ENCODE data around the gene F7. TPM values are rescaled to one million over a fixed set of nuclear protein-coding genes. Genes with fewer than 3 reads are reported as not detected.

The F7 gene
- total RNA-seq, 1 donor: not detected

DNA sequence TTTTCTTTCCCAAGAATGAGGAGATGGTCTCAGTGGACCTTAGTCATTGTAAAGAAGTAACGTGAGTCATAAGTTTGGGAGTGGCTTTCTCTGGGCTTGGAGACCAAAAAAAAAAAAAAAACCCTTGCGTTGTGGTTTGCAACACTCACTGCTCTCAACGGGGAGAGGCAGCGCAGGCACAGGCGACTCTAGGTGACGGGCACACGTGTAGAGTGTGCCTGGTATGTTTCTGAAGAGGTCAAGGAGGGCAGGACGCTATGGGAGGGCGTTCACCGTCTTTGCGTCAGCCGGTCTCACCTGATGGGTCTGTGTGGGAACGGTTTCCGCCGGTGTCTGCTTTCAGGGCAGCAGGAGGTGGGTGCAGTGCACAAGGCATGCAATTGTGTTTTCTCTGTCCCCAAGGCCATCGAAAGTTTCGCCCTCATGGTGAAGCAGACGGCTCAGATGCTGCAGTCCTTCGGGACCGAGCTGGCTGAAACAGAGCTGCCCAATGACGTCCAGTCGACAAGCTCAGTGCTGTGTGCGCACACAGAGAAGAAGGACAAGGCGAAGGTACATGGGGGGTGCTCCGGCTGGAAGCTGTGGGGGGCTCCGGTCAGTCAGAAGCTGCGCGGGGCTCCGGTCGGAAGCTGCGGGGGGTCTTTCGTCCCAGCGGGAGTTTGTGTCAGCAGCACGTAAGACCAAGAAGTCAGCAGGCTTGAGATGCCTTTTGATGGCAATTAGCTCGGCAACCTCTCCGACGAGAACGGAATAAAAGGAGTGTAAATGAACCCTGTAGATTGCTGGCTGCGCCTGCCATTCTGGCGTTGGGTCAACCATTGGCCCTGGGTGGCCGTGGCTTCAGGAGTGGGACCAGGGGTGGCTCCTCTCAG is 40.8 kb upstream of the F7 start:
- TF ChIP-seq, protein P1, sequence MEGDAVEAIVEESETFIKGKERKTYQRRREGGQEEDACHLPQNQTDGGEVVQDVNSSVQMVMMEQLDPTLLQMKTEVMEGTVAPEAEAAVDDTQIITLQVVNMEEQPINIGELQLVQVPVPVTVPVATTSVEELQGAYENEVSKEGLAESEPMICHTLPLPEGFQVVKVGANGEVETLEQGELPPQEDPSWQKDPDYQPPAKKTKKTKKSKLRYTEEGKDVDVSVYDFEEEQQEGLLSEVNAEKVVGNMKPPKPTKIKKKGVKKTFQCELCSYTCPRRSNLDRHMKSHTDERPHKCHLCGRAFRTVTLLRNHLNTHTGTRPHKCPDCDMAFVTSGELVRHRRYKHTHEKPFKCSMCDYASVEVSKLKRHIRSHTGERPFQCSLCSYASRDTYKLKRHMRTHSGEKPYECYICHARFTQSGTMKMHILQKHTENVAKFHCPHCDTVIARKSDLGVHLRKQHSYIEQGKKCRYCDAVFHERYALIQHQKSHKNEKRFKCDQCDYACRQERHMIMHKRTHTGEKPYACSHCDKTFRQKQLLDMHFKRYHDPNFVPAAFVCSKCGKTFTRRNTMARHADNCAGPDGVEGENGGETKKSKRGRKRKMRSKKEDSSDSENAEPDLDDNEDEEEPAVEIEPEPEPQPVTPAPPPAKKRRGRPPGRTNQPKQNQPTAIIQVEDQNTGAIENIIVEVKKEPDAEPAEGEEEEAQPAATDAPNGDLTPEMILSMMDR (IDR thresholded peaks at IDR 0.05; ENCODE audit: insufficient read depth, low read depth, low read length): no peak
- DNase-seq (ENCODE audit: low read depth): peak; percentile 17
- H3K4me3 ChIP-seq (ENCODE audit: low read depth, low read length): no peak overlapping the region

DNA sequence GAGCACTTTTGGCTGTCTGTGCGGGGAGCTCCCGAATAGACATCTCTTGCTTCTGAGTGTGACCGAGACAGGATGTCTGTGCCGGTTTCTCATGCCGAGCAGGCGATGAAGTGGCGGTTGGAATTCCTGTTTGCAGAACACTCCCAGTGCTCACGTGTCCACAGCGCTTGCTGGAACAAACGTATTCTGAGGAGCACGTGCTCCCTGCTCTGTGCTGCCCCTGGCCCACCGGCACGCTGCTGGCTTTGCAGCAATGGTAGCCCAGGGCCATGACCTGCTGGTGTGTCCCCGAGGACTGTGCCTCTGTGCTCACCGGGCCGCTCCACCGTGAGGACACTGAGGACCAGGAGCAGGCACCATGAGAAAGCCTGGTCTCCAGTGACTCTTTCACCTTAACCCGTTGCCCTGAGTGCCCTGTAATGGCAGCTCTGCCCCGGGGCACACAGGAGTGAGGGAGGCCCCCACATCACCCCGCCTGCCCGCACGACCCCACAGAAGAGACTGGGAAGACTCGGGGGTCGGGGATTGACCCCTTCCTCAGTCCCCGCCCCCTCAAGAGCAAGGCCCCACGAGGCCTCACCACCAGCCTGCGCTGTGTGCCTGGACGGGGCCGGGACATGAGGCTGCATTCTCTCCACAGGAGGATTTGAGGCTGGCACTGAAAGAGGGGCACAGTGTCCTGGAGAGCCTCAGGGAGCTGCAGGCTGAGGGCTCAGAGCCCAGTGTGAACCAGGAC is 40.0 kb upstream of the F7 start:
- no peak for DNase-seq (ENCODE audit: low read depth)
- TF ChIP-seq, protein P1 (IDR thresholded peaks at IDR 0.05; ENCODE audit: insufficient read depth, low read depth, low read length): no peak
- no peak overlapping the region for H3K4me3 ChIP-seq (ENCODE audit: low read depth, low read length)

DNA sequence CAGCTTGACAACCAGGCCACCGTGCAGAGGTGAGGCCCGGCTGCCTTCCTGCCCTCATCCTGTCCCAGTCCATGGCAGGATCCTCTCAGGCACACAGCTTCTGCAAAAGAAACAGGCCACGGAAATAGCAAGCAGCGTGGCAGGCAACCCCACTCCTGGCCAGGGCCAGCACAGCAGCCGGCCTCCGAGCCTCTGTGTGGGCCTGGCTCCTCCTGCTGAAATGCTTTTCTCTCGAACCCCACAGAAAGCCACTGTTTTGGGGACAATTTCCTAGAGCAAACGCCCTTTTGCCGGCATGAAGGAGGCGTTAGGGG is 39.5 kb upstream of the F7 start:
- TF ChIP-seq, protein P1 (IDR thresholded peaks at IDR 0.05; ENCODE audit: insufficient read depth, low read depth, low read length): no peak
- H3K4me3 ChIP-seq (ENCODE audit: low read depth, low read length): no peak overlapping the region
- no peak for DNase-seq (ENCODE audit: low read depth)

DNA sequence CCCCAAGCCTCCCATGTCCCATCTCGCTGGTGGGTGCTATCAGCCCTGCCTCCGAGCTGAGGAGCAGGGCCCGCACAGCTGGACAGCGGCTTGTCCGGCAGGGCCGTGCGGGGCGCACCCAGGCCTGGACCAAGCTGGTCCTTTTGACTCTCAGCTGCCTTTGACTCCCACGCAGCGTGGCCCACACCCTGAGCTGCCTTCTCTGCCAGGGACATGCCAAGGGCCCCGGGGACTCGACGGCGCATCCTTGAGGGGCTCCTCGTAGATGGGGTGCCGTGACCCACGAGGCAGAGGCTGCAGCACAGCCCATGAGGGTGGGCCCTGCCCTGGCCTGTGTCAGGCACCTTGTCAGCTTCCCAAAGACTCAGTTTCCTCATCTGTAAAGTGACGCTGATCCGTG is 38.8 kb upstream of the F7 start:
- no peak for DNase-seq (ENCODE audit: low read depth)
- no peak overlapping the region for H3K4me3 ChIP-seq (ENCODE audit: low read depth, low read length)
- TF ChIP-seq, protein P1 (IDR thresholded peaks at IDR 0.05; ENCODE audit: insufficient read depth, low read depth, low read length): no peak

DNA sequence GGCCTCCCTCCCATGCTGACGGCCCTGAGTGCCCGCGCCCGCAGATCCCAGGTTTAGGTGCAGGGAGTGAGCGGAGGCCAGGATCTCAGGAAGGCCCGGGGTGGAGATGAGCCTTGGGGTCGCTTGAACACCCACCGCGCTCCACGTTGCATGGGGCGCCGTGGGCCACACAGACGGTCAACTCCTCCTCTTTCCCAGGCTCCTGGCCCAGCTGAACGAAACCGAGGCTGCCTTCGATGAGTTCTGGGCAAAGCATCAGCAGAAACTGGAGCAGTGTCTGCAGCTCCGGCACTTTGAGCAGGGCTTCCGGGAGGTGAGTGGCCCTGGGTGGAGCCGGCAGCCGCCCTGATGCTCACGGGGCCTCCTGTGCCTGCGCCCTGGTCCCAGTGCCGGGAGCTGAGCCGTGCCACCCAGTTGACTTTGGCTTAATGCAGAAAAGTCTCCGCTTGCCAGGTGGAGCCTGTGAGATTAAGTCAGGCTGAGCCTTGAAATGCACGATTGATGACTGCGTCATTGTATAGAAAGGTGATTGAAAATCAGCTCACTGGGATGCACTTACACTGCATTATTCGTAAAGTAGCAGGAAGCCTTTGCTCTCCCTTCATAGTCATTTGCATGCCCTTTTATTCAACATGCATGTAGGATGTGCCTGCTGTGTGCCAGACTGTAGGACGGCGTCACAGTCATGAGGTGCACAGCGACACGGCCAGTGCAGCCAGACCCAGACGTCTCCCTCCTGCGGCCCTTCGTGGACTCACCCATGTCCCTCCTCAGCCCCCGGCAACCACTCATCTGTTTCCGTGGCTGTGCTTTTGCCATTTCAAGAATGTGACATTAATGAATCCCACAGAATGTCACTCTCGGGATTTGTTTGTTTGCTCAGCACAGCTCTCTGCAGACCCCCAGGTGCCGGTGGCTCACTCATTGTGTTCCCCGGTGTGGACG is 35.5 kb upstream of the F7 start:
- TF ChIP-seq, protein P1 (IDR thresholded peaks at IDR 0.05; ENCODE audit: insufficient read depth, low read depth, low read length): no peak
- DNase-seq (ENCODE audit: low read depth): no peak
- no peak overlapping the region for H3K4me3 ChIP-seq (ENCODE audit: low read depth, low read length)

DNA sequence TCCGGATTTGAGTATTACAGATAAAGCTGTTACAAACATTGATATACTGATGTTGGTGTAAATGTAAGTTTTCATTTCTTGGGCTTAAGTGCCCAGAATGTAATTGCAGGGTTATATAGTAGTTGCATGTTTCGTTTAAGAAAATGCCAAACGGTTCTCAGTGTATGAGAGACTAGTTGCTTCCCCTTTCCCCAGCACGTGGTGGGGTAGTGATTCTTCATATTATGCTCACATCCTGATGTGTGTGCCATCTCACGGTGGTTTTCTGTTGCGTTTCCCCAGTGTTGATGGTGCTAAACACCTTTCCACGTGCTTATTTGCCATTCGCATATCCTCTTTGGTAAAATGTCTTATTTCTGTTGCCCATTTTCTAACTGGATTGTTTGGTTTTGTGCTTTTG is 34.7 kb upstream of the F7 start:
- no peak for DNase-seq (ENCODE audit: low read depth)
- TF ChIP-seq, protein P1 (IDR thresholded peaks at IDR 0.05; ENCODE audit: insufficient read depth, low read depth, low read length): no peak
- no peak overlapping the region for H3K4me3 ChIP-seq (ENCODE audit: low read depth, low read length)
